Fibroblast of lung (primary cell): ENCODE data around the gene CSF3R. TPM values are rescaled to one million over a fixed set of nuclear protein-coding genes. Genes with fewer than 3 reads are reported as not detected.

Source experiments
- DNase-seq, 2 donors: peaks; one replicate each; pipeline versions ENCODE4 v3.0.0 to v3.0.0-alpha.2; 2010; ENCODE audit warnings: low read depth in 2 of 2
- H2AFZ ChIP-seq: 2 replicates; pipeline ENCODE4 v1.5.1; 2012; ENCODE audit warnings: low read length, control low read depth, inconsistent platforms
- H3K27ac ChIP-seq: 2 replicates; pipeline ENCODE4 v1.5.1; 2011; ENCODE audit warnings: low read length, control low read depth; ENCODE audit not compliant: insufficient read depth
- H3K27me3 ChIP-seq: 2 replicates; pipeline ENCODE4 v1.5.1; 2011; ENCODE audit warnings: mild to moderate bottlenecking, low read length; ENCODE audit not compliant: control insufficient read depth, insufficient read depth
- H3K36me3 ChIP-seq: 2 replicates; pipeline ENCODE4 v1.5.1; 2011; ENCODE audit warnings: low read length; ENCODE audit not compliant: control insufficient read depth, insufficient read depth
- H3K4me1 ChIP-seq: 2 replicates; pipeline ENCODE4 v1.5.1; 2011; ENCODE audit warnings: low read length; ENCODE audit not compliant: control insufficient read depth, insufficient read depth; ENCODE audit errors: extremely low read depth
- H3K4me2 ChIP-seq: 2 replicates; pipeline ENCODE4 v1.5.1; 2011; ENCODE audit warnings: low read length, control low read depth; ENCODE audit not compliant: insufficient read depth; ENCODE audit errors: extremely low read depth
- H3K4me3 ChIP-seq, 4 experiments: fragments of 200-600 bp in 1 of 4; sonication (generic) in 1 of 4; replicated peaks in 1 of 4; 2 replicates each; pipeline ENCODE4 v1.5.1; 2011 to 2016; ENCODE audit warnings: low read length in 4 of 4, low read depth in 3 of 4, mild to moderate bottlenecking in 3 of 4, control low read depth in 2 of 4, inconsistent platforms in 1 of 4, mixed read lengths in 1 of 4; ENCODE audit not compliant: insufficient read depth in 1 of 4; ENCODE audit errors: control extremely low read depth in 1 of 4
- H3K79me2 ChIP-seq: 2 replicates; pipeline ENCODE4 v1.5.1; 2012; ENCODE audit warnings: mild to moderate bottlenecking, low read length, inconsistent platforms; ENCODE audit not compliant: control insufficient read depth, insufficient read depth
- H3K9ac ChIP-seq: 2 replicates; pipeline ENCODE4 v1.5.1; 2011; ENCODE audit warnings: mild to moderate bottlenecking, low read length, control low read depth; ENCODE audit not compliant: insufficient read depth
- H3K9me3 ChIP-seq: 2 replicates; pipeline ENCODE4 v1.5.1; 2012; ENCODE audit warnings: low read depth, low read length; ENCODE audit not compliant: control insufficient read depth, insufficient read depth
- H4K20me1 ChIP-seq: 2 replicates; pipeline ENCODE4 v1.5.1; 2011; ENCODE audit warnings: low read length; ENCODE audit not compliant: control insufficient read depth, insufficient read depth; ENCODE audit errors: extremely low read depth
- EZH2 ChIP-seq: IDR thresholded peaks from 2 replicates; pipeline ENCODE4 v1.5.1; 2012; ENCODE audit warnings: low read length, control low read depth, mild to moderate bottlenecking; ENCODE audit errors: missing control alignments
- polyA plus RNA-seq, 2 donors: library from polyadenylated mRNA; depleted of rRNA in 1 of 2; stranded (reverse) in 1 of 2; unstranded in 1 of 2; fragments of >200 nt; gene quantifications; 2 replicates each; pipeline ENCODE4 v1.2.1, GENCODE V29; 2011 to 2012; ENCODE audit warnings: missing spikeins in 1 of 2
- total RNA-seq: library from RNA; depleted of rRNA; stranded (reverse); fragments of >200 nt; gene quantifications from 2 replicates; pipeline ENCODE4 v1.2.1, GENCODE V29; 2014
- TF ChIP-seq, protein P1 (sequence below), 2 donors: IDR thresholded peaks in 1 of 2; conservative IDR thresholded peaks in 1 of 2; 1 replicate in 1 of 2; 2 replicates in 1 of 2; pipeline ENCODE4 v1.5.1; 2011 to 2012; ENCODE audit warnings: low read length in 2 of 2, control low read depth in 1 of 2, inconsistent platforms in 1 of 2, low read depth in 1 of 2, mild to moderate bottlenecking in 1 of 2

Gene CSF3R
- total and polyA plus RNA-seq, 2 donors (not counting 1 experiment from before 2014, with no cell fraction given), result under 0.01 TPM; not detected in 1

DNA sequence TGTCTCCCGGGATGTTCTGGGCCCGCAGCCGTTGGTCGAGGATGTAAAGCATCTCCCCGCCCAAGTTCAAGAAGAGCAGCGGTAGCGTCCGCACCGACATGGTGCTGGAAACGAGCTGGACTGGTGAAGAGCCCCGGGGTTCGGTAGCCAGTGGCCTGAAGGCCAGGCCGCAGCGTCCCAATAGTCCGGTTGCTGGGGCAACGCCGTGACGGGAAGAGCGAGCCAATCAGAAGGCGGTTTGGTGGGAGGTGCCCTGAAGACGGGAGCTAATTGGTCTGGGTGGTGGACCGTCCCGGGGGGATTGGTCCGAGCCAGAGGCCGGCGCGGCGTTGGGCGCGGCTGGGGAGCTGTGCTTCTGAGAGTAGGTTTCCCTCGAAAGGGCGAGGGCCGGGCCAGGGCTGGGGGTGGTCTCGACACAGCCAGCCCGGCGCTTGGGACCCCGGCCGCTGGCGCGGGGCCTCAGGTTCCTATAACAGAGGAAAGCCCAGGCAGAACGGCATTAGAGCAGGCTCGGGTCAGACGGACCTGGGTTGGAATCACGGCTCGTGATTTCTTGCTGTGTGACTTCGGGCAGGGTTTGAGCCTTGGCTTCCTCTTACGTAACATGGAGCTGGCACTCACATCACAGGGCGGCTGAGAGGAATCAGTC is 32.3 kb downstream of the CSF3R start, which contains the start of gene OSCP1:
Gene OSCP1 (minus strand): TSS at position 182 of the 649 bp plus-strand sequence. CDS start 82 bp downstream, at position 100.
- Histone ChIP-seq H3K27ac (peak within 1 kb of the TSS; percentile 93), H3K9ac (peak within 1 kb of the TSS; percentile 83), H3K79me2 (no peaks in the 10 kb centered on the region), H3K9me3 (no peaks in the 10 kb centered on the region), H3K4me3 (peak within 1 kb of the TSS; percentile 52 to 81 (median 68)), H3K4me2 (peak within 1 kb of the TSS; percentile 89), H4K20me1 (no peaks in the 10 kb centered on the region), H2AFZ (peak within 1 kb of the TSS; percentile 80), H3K36me3 (peaks cover 1% of the 10 kb centered on the region), H3K4me1 (no peaks in the 10 kb centered on the region), H3K27me3 (no peaks in the 10 kb centered on the region)
- TF ChIP-seq, protein P1, sequence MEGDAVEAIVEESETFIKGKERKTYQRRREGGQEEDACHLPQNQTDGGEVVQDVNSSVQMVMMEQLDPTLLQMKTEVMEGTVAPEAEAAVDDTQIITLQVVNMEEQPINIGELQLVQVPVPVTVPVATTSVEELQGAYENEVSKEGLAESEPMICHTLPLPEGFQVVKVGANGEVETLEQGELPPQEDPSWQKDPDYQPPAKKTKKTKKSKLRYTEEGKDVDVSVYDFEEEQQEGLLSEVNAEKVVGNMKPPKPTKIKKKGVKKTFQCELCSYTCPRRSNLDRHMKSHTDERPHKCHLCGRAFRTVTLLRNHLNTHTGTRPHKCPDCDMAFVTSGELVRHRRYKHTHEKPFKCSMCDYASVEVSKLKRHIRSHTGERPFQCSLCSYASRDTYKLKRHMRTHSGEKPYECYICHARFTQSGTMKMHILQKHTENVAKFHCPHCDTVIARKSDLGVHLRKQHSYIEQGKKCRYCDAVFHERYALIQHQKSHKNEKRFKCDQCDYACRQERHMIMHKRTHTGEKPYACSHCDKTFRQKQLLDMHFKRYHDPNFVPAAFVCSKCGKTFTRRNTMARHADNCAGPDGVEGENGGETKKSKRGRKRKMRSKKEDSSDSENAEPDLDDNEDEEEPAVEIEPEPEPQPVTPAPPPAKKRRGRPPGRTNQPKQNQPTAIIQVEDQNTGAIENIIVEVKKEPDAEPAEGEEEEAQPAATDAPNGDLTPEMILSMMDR (conservative IDR thresholded peaks at IDR 0.05 in 1 of 2, IDR thresholded peaks at IDR 0.05 in 1 of 2; ENCODE audit: low read depth in 1 of 2, low read length in 2 of 2), result no peak
- TF ChIP-seq EZH2, result no peak
- peak; percentile 96 to 97 for DNase-seq

DNA sequence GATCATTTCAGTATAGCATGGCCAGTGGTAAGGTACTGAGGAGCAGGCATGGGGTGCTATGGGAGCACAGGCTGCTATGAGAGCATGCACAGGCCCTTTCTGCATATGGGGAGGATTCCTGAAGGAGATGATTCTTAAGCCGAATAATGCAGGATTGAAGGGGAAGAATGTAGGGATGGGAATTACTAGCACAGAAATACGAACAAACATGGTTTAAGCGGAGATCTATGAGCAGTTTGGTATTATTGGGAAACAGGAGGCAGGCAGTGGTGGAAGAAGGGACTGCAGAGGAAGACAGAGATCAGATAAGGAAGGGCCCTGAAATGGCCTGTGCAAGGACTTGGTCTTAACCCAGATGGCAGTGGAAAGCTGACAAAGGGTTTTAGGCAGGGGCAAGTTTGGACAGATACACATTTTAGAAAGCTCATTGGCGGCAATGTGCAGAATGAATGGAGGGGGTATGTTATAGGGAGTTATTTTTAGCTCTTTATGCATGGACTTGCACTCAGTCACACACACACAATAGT is 34.1 kb downstream of the CSF3R start:
- no peaks in the 10 kb centered on the region for H3K9me3 ChIP-seq
- H3K4me2 ChIP-seq, result no peak overlapping the region
- no peaks in the 10 kb centered on the region for H3K36me3 ChIP-seq
- no peaks in the 10 kb centered on the region for H3K4me1 ChIP-seq
- DNase-seq, result no peak
- H3K9ac ChIP-seq, result no peak overlapping the region
- H3K27ac ChIP-seq, result no peak overlapping the region
- no peaks in the 10 kb centered on the region for H4K20me1 ChIP-seq
- no peaks in the 10 kb centered on the region for H3K79me2 ChIP-seq
- H3K4me3 ChIP-seq, result no peak overlapping the region
- no peaks in the 10 kb centered on the region for H3K27me3 ChIP-seq
- no peak overlapping the region for H2AFZ ChIP-seq
- TF ChIP-seq, protein P1 (conservative IDR thresholded peaks at IDR 0.05 in 1 of 2, IDR thresholded peaks at IDR 0.05 in 1 of 2; ENCODE audit: low read depth in 1 of 2, low read length in 2 of 2), result no peak
- no peak for TF ChIP-seq EZH2

DNA sequence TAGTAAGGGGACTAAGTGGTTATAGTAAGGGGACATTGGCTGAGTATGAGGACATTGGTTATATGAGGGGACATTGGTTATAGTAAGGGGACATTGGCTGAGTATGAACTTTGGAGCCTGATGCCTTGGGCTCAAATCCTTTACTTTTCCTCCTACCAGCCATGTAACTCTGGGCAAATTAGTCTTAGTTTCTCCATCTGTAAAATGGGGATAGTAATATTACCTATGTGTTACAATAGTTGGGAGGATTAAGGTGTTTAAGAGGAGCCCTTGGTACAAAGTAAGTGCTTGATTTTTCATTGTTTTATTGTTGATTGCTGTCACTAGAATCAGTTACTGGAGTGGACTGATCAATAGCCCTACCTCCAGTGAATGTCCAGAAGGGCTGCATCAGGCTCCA is 35.3 kb downstream of the CSF3R start:
- H3K27me3 ChIP-seq, result no peaks in the 10 kb centered on the region
- no peak for DNase-seq
- H3K79me2 ChIP-seq, result no peaks in the 10 kb centered on the region
- H3K9ac ChIP-seq, result no peak overlapping the region
- no peaks in the 10 kb centered on the region for H4K20me1 ChIP-seq
- no peaks in the 10 kb centered on the region for H3K36me3 ChIP-seq
- no peaks in the 10 kb centered on the region for H3K4me1 ChIP-seq
- TF ChIP-seq EZH2, result no peak
- TF ChIP-seq, protein P1 (conservative IDR thresholded peaks at IDR 0.05 in 1 of 2, IDR thresholded peaks at IDR 0.05 in 1 of 2; ENCODE audit: low read depth in 1 of 2, low read length in 2 of 2), result no peak
- no peak overlapping the region for H2AFZ ChIP-seq
- H3K4me3 ChIP-seq, result no peak overlapping the region
- no peaks in the 10 kb centered on the region for H3K9me3 ChIP-seq
- no peak overlapping the region for H3K27ac ChIP-seq
- no peak overlapping the region for H3K4me2 ChIP-seq
